Keratinocyte (primary cell): ENCODE data around the gene SLC8A1. TPM values are rescaled to one million over a fixed set of nuclear protein-coding genes. Genes with fewer than 3 reads are reported as not detected.

Experiments
- DNase-seq: peaks from one replicate; pipeline ENCODE4 v3.0.0-alpha.2; 2011; ENCODE audit warnings: low read depth, missing footprints, low spot score
- FAIRE-seq: peaks from 2 replicates; lab custom pipeline; 2011; peaks lifted over from hg19 to GRCh38; lab: Jason Lieb, UNC
- H2AFZ ChIP-seq: 2 replicates; pipeline ENCODE4 v1.6.0; 2012; ENCODE audit warnings: low read length, control low read depth, inconsistent platforms; ENCODE audit not compliant: control insufficient read depth
- H3K27ac ChIP-seq: 2 replicates; pipeline ENCODE4 v1.5.1; 2011; ENCODE audit warnings: low read length; ENCODE audit not compliant: control insufficient read depth, insufficient read depth
- H3K27me3 ChIP-seq: 3 replicates; pipeline ENCODE4 v1.6.0; 2011; ENCODE audit warnings: low read length; ENCODE audit not compliant: control insufficient read depth, insufficient read depth; ENCODE audit errors: extremely low read depth
- H3K36me3 ChIP-seq, 2 experiments: 2 replicates in 1 of 2; 3 replicates in 1 of 2; pipeline ENCODE4 v1.5.1; 2011; ENCODE audit warnings: low read length in 2 of 2, mild to moderate bottlenecking in 1 of 2; ENCODE audit not compliant: control insufficient read depth in 2 of 2, insufficient read depth in 2 of 2; ENCODE audit errors: extremely low read depth in 1 of 2
- H3K4me1 ChIP-seq: 3 replicates; pipeline ENCODE4 v1.5.1; 2011; ENCODE audit warnings: low read length; ENCODE audit not compliant: control insufficient read depth, insufficient read depth; ENCODE audit errors: extremely low read depth
- H3K4me2 ChIP-seq: 3 replicates; pipeline ENCODE4 v1.6.0; 2011; ENCODE audit warnings: low read depth, low read length; ENCODE audit not compliant: control insufficient read depth, insufficient read depth; ENCODE audit errors: extremely low read depth
- H3K4me3 ChIP-seq, 3 experiments: fragments of 200-600 bp in 1 of 3; sonication (generic) in 1 of 3; 2 replicates in 2 of 3; 3 replicates in 1 of 3; pipeline ENCODE4 v1.5.1; 2011 to 2016; ENCODE audit warnings: low read length in 3 of 3, mild to moderate bottlenecking in 3 of 3, control low read depth in 2 of 3, inconsistent platforms in 1 of 3, low read depth in 1 of 3, mixed read lengths in 1 of 3, mixed run types in 1 of 3, moderate library complexity in 1 of 3; ENCODE audit not compliant: control insufficient read depth in 2 of 3, insufficient read depth in 2 of 3; ENCODE audit errors: extremely low read depth in 1 of 3
- H3K79me2 ChIP-seq: 2 replicates; pipeline ENCODE4 v1.6.0; 2012; ENCODE audit warnings: low read length; ENCODE audit not compliant: control insufficient read depth, insufficient read depth
- H3K9ac ChIP-seq: 3 replicates; pipeline ENCODE4 v1.6.0; 2011; ENCODE audit warnings: low read length; ENCODE audit not compliant: control insufficient read depth, insufficient read depth; ENCODE audit errors: extremely low read depth
- H3K9me1 ChIP-seq: 3 replicates; pipeline ENCODE4 v1.6.0; 2011; ENCODE audit warnings: low read length; ENCODE audit not compliant: control insufficient read depth, insufficient read depth; ENCODE audit errors: extremely low read depth
- H3K9me3 ChIP-seq: 2 replicates; pipeline ENCODE4 v1.5.1; 2012; ENCODE audit warnings: low read depth, low read length; ENCODE audit not compliant: control insufficient read depth
- H4K20me1 ChIP-seq: 3 replicates; pipeline ENCODE4 v1.6.0; 2011; ENCODE audit warnings: low read length; ENCODE audit not compliant: control insufficient read depth, insufficient read depth; ENCODE audit errors: extremely low read depth
- CTCF ChIP-seq, 3 experiments: IDR thresholded peaks in 1 of 3; conservative IDR thresholded peaks in 1 of 3; optimal IDR thresholded peaks in 1 of 3; 2 replicates in 2 of 3; 3 replicates in 1 of 3; pipeline versions ENCODE3 to v1.5.1; 2011; ENCODE audit warnings: low read length in 3 of 3, mild to moderate bottlenecking in 3 of 3, moderate library complexity in 2 of 3, control low read depth in 1 of 3, inconsistent platforms in 1 of 3; ENCODE audit not compliant: insufficient read depth in 2 of 3; ENCODE audit errors: extremely low read depth in 1 of 3
- EZH2 ChIP-seq: IDR thresholded peaks from one replicate; pipeline ENCODE4 v1.6.1; 2012; ENCODE audit warnings: inconsistent platforms, mild to moderate bottlenecking, low read length, moderate library complexity
- dilution Hi-C: fragments of 300-500 bp; cut with MboI; formaldehyde crosslinking; loops from one replicate; pipeline ENCODE4 v1.7.0; 2020; ENCODE audit warnings: low sequenced_read_pairs; ENCODE audit not compliant: extremely low pct_ligation_motif_present
- polyA plus RNA-seq, 5 experiments: library from polyadenylated mRNA; depleted of rRNA in 3 of 5; stranded (reverse) in 3 of 5; stranded (forward) in 1 of 5; unstranded in 1 of 5; fragments of >200 nt; gene quantifications; 1 replicate in 1 of 5; 2 replicates in 3 of 5; 3 replicates in 1 of 5; pipeline versions ENCODE4 v1.2.1 to v1.2.3, GENCODE V29; 2011 to 2012; ENCODE audit warnings: missing spikeins in 2 of 5, low read depth in 1 of 5, low replicate concordance in 1 of 5

Gene SLC8A1
- polyA plus RNA-seq, 1 donor (not counting 4 experiments of a cell fraction or from before 2014, with no cell fraction given), result 2.7 TPM

DNA sequence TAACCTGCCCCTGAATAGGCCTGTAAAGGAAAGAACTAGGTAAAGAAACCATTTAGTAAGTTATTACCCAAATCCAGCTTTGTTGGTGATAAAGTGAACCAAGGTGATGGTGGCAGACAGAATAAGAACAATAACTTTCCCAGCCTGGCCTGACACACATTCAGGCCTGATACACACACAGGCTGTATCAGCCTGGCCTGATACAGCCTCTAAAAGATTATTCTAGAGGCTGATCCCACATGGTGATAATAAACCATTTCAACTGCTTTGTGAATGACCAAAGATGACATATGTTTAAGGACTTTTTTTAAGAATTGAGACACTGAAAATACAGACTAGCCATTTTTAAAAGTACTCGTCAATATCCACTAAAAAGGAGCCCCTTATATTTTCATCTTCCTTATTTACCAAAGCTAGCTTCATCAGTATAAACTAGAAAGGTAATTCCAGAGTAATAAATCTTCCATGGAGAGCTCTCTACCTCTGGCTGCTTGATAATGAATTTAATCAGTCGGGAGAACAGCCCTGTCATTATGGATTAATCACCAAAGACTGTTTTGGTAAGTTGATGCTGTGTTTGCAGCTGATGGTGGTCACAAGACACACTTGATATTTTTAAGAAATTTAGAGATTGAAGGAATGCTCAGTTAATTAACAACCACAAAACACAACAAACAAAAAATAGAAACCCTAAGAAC lies 77.2 kb downstream of the SLC8A1 start:
- DNase-seq (no peak), FAIRE-seq (no peak)
- H3K4me3 ChIP-seq, result no peak overlapping the region
- no peak overlapping the region for H2AFZ ChIP-seq
- dilution Hi-C loops, result no loop called here
- H3K4me2 ChIP-seq, result no peak overlapping the region
- no peaks in the 10 kb centered on the region for H3K4me1 ChIP-seq
- no peak overlapping the region for H3K27ac ChIP-seq
- no peaks in the 10 kb centered on the region for H3K79me2 ChIP-seq
- no peak for TF ChIP-seq EZH2
- no peak for TF ChIP-seq CTCF (optimal IDR thresholded peaks at IDR 0.05 in 1 of 3, IDR thresholded peaks at IDR 0.05 in 1 of 3, conservative IDR thresholded peaks at IDR 0.05 in 1 of 3; ENCODE audit: extremely low read depth in 1 of 3, insufficient read depth in 2 of 3, low read length in 3 of 3)
- no peak overlapping the region for H3K9ac ChIP-seq
- no peaks in the 10 kb centered on the region for H3K9me1 ChIP-seq
- H4K20me1 ChIP-seq, result no peaks in the 10 kb centered on the region
- H3K27me3 ChIP-seq, result no peaks in the 10 kb centered on the region
- no peaks in the 10 kb centered on the region for H3K9me3 ChIP-seq
- H3K36me3 ChIP-seq, result no peaks in the 10 kb centered on the region

DNA sequence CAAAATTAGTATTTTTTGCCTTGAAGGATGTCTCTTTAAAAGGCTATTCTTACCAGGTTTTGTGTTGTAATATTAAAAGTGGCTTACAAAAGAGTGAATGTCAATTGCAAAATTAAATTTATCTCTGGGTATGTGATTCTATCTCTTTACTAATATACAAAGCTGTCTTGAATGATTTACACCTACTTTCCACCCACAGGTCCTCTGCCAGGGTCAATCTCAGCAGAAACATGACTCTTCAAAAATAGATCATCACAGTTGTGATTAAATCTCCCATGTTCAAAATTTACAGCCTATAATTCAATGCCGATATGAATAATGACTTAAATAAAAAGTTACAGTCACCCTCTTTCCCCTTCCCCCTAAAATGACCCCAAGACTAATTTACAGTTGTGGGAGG lies 78.8 kb downstream of the SLC8A1 start:
- no peak overlapping the region for H3K27ac ChIP-seq
- FAIRE-seq (no peak), DNase-seq (no peak)
- H3K9me1 ChIP-seq, result no peaks in the 10 kb centered on the region
- no peaks in the 10 kb centered on the region for H3K36me3 ChIP-seq
- H2AFZ ChIP-seq, result no peak overlapping the region
- no peak for TF ChIP-seq CTCF (optimal IDR thresholded peaks at IDR 0.05 in 1 of 3, IDR thresholded peaks at IDR 0.05 in 1 of 3, conservative IDR thresholded peaks at IDR 0.05 in 1 of 3; ENCODE audit: extremely low read depth in 1 of 3, insufficient read depth in 2 of 3, low read length in 3 of 3)
- no peak for TF ChIP-seq EZH2
- no peaks in the 10 kb centered on the region for H3K4me1 ChIP-seq
- dilution Hi-C loops, result no loop called here
- H4K20me1 ChIP-seq, result no peaks in the 10 kb centered on the region
- no peak overlapping the region for H3K9ac ChIP-seq
- no peak overlapping the region for H3K4me2 ChIP-seq
- no peak overlapping the region for H3K4me3 ChIP-seq
- H3K9me3 ChIP-seq, result no peaks in the 10 kb centered on the region
- H3K79me2 ChIP-seq, result no peaks in the 10 kb centered on the region
- no peaks in the 10 kb centered on the region for H3K27me3 ChIP-seq
